GM12875 (cell line): ENCODE results near the gene WFIKKN1.

Experiments
- H3K4me3 ChIP-seq: one replicate; pipeline ENCODE4 v1.5.1; 2011; ENCODE audit warnings: low read depth, low read length, control low read depth
- TF ChIP-seq, protein P1 (sequence below): IDR thresholded peaks from 2 replicates; pipeline ENCODE4 v1.5.1; 2011; ENCODE audit warnings: low read depth, mild to moderate bottlenecking, control low read depth, inconsistent platforms, low read length, moderate library complexity, borderline replicate concordance; ENCODE audit not compliant: insufficient read depth

Gene WFIKKN1

DNA sequence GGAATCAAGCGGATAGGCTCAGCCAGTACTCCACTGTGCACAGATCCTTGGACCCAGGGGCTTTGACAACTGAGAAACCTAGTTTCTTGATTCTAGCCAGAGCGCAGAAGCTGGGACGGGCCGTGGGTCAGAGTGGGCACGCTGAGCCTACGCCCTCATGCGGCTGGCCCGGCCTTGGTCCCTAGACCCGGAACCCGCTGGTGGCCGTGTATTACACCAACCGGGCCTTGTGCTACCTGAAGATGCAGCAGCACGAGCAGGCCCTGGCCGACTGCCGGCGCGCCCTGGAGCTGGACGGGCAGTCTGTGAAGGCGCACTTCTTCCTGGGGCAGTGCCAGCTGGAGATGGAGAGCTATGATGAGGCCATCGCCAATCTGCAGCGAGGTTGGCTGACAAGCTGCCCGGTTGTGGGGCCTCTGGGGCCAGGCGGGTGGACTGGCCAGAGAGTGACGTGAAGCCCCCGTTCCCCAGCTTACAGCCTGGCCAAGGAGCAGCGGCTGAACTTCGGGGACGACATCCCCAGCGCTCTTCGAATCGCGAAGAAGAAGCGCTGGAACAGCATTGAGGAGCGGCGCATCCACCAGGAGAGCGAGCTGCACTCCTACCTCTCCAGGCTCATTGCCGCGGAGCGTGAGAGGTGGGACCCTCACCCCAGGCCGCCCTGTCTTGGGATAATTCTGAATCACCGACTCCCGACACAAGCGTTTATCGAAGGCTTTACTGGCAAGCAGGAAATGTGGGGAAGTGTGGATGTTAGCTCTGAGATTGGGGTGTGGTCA is 50.4 kb downstream of the WFIKKN1 start:
- TF ChIP-seq, protein P1, sequence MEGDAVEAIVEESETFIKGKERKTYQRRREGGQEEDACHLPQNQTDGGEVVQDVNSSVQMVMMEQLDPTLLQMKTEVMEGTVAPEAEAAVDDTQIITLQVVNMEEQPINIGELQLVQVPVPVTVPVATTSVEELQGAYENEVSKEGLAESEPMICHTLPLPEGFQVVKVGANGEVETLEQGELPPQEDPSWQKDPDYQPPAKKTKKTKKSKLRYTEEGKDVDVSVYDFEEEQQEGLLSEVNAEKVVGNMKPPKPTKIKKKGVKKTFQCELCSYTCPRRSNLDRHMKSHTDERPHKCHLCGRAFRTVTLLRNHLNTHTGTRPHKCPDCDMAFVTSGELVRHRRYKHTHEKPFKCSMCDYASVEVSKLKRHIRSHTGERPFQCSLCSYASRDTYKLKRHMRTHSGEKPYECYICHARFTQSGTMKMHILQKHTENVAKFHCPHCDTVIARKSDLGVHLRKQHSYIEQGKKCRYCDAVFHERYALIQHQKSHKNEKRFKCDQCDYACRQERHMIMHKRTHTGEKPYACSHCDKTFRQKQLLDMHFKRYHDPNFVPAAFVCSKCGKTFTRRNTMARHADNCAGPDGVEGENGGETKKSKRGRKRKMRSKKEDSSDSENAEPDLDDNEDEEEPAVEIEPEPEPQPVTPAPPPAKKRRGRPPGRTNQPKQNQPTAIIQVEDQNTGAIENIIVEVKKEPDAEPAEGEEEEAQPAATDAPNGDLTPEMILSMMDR = no peak
- H3K4me3 ChIP-seq = peak overlapping the region; percentile 86

DNA sequence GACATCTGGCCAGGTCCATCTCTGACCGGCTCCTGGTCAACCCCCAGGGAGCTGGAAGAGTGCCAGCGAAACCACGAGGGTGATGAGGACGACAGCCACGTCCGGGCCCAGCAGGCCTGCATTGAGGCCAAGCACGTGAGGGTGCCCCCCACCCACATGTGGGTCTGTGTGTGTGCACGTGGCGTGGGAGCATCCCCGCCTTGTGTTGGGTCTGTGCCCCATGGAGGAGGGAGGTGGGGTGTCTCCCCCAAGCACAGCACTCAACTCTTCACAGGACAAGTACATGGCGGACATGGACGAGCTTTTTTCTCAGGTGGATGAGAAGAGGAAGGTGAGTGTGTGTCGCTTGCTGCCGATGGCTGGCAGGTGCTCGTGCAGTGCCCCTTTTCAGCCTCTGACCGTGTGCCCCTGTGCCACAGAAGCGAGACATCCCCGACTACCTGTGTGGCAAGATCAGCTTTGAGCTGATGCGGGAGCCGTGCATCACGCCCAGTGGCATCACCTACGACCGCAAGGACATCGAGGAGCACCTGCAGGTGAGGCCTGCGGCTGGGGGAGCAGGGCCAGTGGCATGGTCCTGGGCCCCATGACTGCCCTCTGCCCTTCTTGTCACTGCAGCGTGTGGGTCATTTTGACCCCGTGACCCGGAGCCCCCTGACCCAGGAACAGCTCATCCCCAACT is 51.1 kb downstream of the WFIKKN1 start:
- TF ChIP-seq, protein P1 = no peak
- peak overlapping the region; percentile 86 for H3K4me3 ChIP-seq

DNA sequence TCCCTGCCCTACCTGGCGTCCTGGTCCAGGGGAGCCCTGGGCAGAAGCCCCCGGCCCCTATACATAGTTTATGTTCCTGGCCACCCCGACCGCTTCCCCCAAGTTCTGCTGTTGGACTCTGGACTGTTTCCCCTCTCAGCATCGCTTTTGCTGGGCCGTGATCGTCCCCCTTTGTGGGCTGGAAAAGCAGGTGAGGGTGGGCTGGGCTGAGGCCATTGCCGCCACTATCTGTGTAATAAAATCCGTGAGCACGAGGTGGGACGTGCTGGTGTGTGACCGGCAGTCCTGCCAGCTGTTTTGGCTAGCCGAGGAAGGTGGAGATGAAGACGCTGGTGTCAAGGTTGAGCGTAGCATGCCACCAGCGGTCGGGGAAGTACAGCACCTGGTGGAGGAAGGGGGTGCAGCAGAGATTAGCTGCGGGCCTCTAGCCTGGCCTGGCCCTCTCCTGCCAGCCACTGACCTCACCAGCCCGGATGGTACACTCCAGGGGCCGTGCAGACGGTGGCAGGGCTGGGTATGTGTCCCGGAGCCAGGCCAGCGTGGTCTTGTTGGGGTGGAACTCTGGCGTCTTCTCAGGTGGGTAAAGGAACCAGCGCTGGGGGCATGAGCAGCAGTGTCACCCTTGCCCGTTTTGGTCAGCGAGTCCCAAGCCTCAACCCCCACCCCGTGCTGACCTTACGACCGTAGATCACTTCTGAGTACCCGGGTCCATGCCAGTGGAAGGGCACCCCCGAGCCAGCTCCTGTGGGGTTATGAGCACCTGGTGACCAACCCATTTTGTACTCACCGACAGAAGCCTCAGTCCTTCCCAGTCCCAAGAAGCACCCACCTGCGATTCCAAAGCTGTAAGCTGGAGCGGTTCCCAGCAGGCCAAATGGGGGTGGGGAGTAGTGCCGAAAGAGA is 52.0 kb downstream of the WFIKKN1 start:
- H3K4me3 ChIP-seq = peak overlapping the region; percentile 86
- TF ChIP-seq, protein P1 = no peak

DNA sequence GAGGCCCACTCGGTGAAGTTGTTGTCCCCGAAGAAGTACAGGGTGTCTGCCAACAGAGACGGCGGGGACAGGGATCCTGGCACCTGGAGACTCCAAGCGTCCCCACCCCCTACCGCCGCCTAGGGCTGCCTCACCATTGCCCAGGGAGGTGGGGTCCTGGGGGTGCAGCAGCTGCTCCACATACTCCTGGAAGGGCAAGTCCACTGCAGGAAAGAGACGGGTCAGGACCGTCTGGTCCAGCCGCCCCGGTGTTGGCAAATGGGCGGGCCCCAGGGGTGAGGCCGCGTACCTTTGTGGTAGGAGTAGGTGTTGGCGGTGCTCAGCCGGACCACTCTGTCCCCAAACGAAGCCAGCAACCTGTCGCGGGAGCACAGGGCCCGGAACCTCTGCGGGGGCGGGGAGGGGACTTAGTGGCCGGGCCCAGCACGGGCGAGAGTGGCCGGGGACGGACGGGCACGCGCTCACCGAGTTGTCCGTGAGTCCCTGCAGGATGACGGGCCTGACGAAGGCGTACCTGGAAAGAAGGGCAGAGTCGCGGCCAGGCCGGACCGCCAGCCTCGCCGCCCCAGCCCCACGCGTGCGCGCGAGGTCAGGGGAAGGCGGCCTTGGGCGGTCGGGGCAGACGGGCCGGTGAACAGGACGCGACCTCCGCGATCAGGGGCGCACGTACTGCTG is 52.7 kb downstream of the WFIKKN1 start:
- H3K4me3 ChIP-seq = peak overlapping the region; percentile 86
- TF ChIP-seq, protein P1 = no peak
